ENCODE results near the gene SCGB1D1. TPM values are rescaled to one million over a fixed set of nuclear protein-coding genes. Genes with fewer than 3 reads are reported as not detected.
"Not testable (repeated sequence)": the region's sequence is repeated elsewhere in the genome, so short reads cannot be mapped to it uniquely, and the experiment has no call there.

Gene SCGB1D1
- polyA plus RNA-seq, 3 donors: not detected

DNA sequence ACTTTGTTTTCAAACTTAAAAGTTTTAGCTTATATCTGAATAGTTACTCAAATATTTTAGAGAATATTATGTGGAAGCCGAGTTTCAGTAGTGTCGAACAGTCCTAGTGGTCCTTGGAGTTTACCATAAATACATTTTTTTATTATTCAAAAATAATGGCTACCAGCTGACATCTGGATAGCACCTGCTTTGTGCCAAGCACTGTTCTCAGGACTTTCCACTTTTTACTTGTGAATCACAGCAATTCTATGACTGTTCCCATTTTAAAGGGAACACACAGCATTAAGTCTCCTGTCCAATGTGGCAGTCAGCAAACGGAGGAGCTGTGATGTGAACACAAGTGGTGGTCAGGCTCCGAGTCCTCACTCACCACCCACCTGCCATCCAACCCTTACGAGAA, 14.4 kb downstream of the SCGB1D1 start:
- no peaks in the 10 kb centered on the region for H3K9me3 ChIP-seq (replicated peaks in 1 of 2; ENCODE audit: control insufficient read depth in 1 of 2, insufficient read depth in 1 of 2, low read length in 2 of 2)
- Mint-ChIP-seq H3K9me3 (no peaks in the 10 kb centered on the region), H3K36me3 (no peaks in the 10 kb centered on the region), H3K4me3 (no peak overlapping the region), H3K4me1 (peaks cover 4% of the 10 kb centered on the region), H3K27me3 (ENCODE audit: low read depth in 3 of 3) (peaks cover 3 to 9% (median 6%) of the 10 kb centered on the region in 3 donors), H3K27ac (no peak overlapping the region)
- no peak overlapping the region for H3K4me3 ChIP-seq (replicated peaks in 1 of 3; ENCODE audit: low read depth in 2 of 3, low read length in 3 of 3)
- H3K36me3 ChIP-seq (replicated peaks in 1 of 2; ENCODE audit: control insufficient read depth in 1 of 2, insufficient read depth in 2 of 2, low read length in 2 of 2): no peaks in the 10 kb centered on the region
- no peak overlapping the region for H3K4me2 ChIP-seq (replicated peaks; ENCODE audit: extremely low read depth, low read length, poor library complexity, severe bottlenecking)
- intact Hi-C loops (cut with micrococcal nuclease): no loop called here
- 100% methylated on average over 1 of the region's 5 CpGs for WGBS (ENCODE audit: insufficient coverage)
- no peaks in the 10 kb centered on the region for H3K4me1 ChIP-seq (ENCODE audit: control insufficient read depth in 1 of 2, insufficient read depth in 2 of 2, low read length in 2 of 2)
- TF ChIP-seq, protein P1, sequence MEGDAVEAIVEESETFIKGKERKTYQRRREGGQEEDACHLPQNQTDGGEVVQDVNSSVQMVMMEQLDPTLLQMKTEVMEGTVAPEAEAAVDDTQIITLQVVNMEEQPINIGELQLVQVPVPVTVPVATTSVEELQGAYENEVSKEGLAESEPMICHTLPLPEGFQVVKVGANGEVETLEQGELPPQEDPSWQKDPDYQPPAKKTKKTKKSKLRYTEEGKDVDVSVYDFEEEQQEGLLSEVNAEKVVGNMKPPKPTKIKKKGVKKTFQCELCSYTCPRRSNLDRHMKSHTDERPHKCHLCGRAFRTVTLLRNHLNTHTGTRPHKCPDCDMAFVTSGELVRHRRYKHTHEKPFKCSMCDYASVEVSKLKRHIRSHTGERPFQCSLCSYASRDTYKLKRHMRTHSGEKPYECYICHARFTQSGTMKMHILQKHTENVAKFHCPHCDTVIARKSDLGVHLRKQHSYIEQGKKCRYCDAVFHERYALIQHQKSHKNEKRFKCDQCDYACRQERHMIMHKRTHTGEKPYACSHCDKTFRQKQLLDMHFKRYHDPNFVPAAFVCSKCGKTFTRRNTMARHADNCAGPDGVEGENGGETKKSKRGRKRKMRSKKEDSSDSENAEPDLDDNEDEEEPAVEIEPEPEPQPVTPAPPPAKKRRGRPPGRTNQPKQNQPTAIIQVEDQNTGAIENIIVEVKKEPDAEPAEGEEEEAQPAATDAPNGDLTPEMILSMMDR (IDR thresholded peaks at IDR 0.05): no peak
- H3K9ac ChIP-seq (ENCODE audit: insufficient read depth, low read length, poor library complexity, severe bottlenecking): no peak overlapping the region
- no peak for DNase-seq
- no peak overlapping the region for H3K27ac ChIP-seq (ENCODE audit: low read depth in 1 of 2, low read length in 2 of 2)
- H3K79me2 ChIP-seq (ENCODE audit: insufficient read depth, low read length): no peaks in the 10 kb centered on the region
- H3K27me3 ChIP-seq (ENCODE audit: control insufficient read depth in 2 of 2, insufficient read depth in 2 of 2, low read length in 2 of 2): no peaks in the 10 kb centered on the region
- H4K20me1 ChIP-seq (ENCODE audit: insufficient read depth, low read length): no peaks in the 10 kb centered on the region
- H2AFZ ChIP-seq (ENCODE audit: insufficient read depth, low read depth, low read length, poor library complexity, severe bottlenecking): no peak overlapping the region

DNA sequence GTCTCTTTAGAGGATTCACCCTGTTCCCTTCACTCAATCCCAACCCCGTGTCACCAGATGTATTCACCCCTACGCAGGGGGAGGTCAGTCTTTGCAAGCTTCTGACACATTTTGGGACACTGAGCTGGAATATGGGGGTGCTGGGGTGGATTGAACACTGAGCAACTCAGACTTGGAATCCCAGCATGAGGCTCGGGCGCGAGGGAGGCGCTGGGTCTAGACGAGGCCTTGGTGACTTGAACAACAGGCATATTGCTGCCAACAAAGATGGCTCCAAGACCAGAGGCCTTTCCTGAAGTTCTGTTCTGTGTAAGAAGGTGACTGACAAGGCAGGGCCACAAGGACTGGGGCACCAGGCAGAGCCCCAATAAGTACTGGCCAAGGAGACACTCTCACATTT, 15.4 kb downstream of the SCGB1D1 start:
- H3K4me2 ChIP-seq (replicated peaks; ENCODE audit: extremely low read depth, low read length, poor library complexity, severe bottlenecking): no peak overlapping the region
- no peaks in the 10 kb centered on the region for H3K9me3 ChIP-seq (replicated peaks in 1 of 2; ENCODE audit: control insufficient read depth in 1 of 2, insufficient read depth in 1 of 2, low read length in 2 of 2)
- no peaks in the 10 kb centered on the region for H3K79me2 ChIP-seq (ENCODE audit: insufficient read depth, low read length)
- TF ChIP-seq, protein P1 (IDR thresholded peaks at IDR 0.05): no peak
- Mint-ChIP-seq H3K4me1 (peaks cover 4% of the 10 kb centered on the region), H3K27me3 (ENCODE audit: low read depth in 3 of 3) (peaks cover 1 to 6% (median 4%) of the 10 kb centered on the region in 3 donors), H3K27ac (no peak overlapping the region), H3K4me3 (no peak overlapping the region), H3K9me3 (no peaks in the 10 kb centered on the region), H3K36me3 (no peaks in the 10 kb centered on the region)
- H3K27ac ChIP-seq (ENCODE audit: low read depth in 1 of 2, low read length in 2 of 2): no peak overlapping the region
- no peaks in the 10 kb centered on the region for H3K36me3 ChIP-seq (replicated peaks in 1 of 2; ENCODE audit: control insufficient read depth in 1 of 2, insufficient read depth in 2 of 2, low read length in 2 of 2)
- no peaks in the 10 kb centered on the region for H3K27me3 ChIP-seq (ENCODE audit: control insufficient read depth in 2 of 2, insufficient read depth in 2 of 2, low read length in 2 of 2)
- DNase-seq: no peak
- no peak overlapping the region for H2AFZ ChIP-seq (ENCODE audit: insufficient read depth, low read depth, low read length, poor library complexity, severe bottlenecking)
- H3K9ac ChIP-seq (ENCODE audit: insufficient read depth, low read length, poor library complexity, severe bottlenecking): no peak overlapping the region
- WGBS (ENCODE audit: insufficient coverage): 95% methylated on average over 5 of the region's 7 CpGs
- no peak overlapping the region for H3K4me3 ChIP-seq (replicated peaks in 1 of 3; ENCODE audit: low read depth in 2 of 3, low read length in 3 of 3)
- no peaks in the 10 kb centered on the region for H4K20me1 ChIP-seq (ENCODE audit: insufficient read depth, low read length)
- intact Hi-C loops (cut with micrococcal nuclease): no loop called here
- H3K4me1 ChIP-seq (ENCODE audit: control insufficient read depth in 1 of 2, insufficient read depth in 2 of 2, low read length in 2 of 2): no peaks in the 10 kb centered on the region

DNA sequence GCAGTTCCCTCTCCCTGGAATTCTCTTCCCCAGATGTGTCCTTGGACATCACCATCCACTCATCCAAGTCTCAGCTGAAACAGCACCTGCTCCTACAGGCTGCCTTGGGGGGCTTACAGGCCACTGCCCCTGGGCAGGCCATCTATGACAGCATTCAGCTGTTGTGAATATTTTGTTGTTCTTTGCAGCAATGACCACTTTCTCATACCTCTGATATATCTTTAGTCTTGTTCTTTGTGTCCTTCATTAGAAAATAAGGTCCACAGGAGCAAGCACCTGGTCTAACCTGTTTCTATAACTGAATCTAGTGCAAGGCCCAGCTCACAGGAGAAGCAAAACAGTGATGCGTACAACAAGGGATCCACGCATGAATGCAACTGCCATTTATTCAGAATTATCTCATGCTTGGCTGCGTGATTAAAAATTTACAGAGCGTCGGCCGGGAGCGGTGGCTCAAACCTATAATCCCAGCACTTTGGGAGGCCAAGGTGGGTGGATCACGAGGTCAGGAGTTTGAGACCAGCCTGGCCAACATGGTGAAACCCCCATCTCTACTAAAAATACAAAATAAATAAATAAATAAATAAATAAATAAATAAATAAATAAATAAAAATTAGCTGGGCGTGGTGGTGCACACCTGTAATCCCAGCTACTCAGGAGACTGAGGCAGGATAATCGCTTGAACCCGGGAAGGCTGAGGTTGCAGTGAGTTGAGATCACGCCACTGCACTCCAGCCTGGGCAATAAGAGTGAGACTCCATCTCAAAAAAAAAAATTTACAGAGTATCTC, 16.5 kb downstream of the SCGB1D1 start:
- H3K79me2 ChIP-seq (ENCODE audit: insufficient read depth, low read length); H3K27ac ChIP-seq (ENCODE audit: low read depth in 1 of 2, low read length in 2 of 2); H3K4me2 ChIP-seq (replicated peaks; ENCODE audit: extremely low read depth, low read length, poor library complexity, severe bottlenecking); H3K9me3 ChIP-seq (replicated peaks in 1 of 2; ENCODE audit: control insufficient read depth in 1 of 2, insufficient read depth in 1 of 2, low read length in 2 of 2); H3K4me1 Mint-ChIP-seq; H3K27me3 Mint-ChIP-seq (ENCODE audit: low read depth in 3 of 3); H3K9me3 Mint-ChIP-seq; H3K27me3 ChIP-seq (ENCODE audit: control insufficient read depth in 2 of 2, insufficient read depth in 2 of 2, low read length in 2 of 2); H3K4me3 Mint-ChIP-seq; H3K27ac Mint-ChIP-seq; H4K20me1 ChIP-seq (ENCODE audit: insufficient read depth, low read length); H3K36me3 Mint-ChIP-seq; H3K36me3 ChIP-seq (replicated peaks in 1 of 2; ENCODE audit: control insufficient read depth in 1 of 2, insufficient read depth in 2 of 2, low read length in 2 of 2); H3K4me3 ChIP-seq (replicated peaks in 1 of 3; ENCODE audit: low read depth in 2 of 3, low read length in 3 of 3); DNase-seq; H3K4me1 ChIP-seq (ENCODE audit: control insufficient read depth in 1 of 2, insufficient read depth in 2 of 2, low read length in 2 of 2); intact Hi-C loops (cut with micrococcal nuclease); H3K9ac ChIP-seq (ENCODE audit: insufficient read depth, low read length, poor library complexity, severe bottlenecking); H2AFZ ChIP-seq (ENCODE audit: insufficient read depth, low read depth, low read length, poor library complexity, severe bottlenecking): not testable (repeated sequence)
- WGBS (ENCODE audit: insufficient coverage): 100% methylated on average over 2 of the region's 12 CpGs

All from CD14-positive monocyte (primary cell).